Activated CD4-positive, alpha-beta memory T cell treated with anti-CD3 and anti-CD28 coated beads, Interleukin-2, amount 10 ng/mL, durations not matched to agents 7 days and 5 days (primary cell): ENCODE data around the gene XIRP1. TPM values are rescaled to one million over a fixed set of nuclear protein-coding genes. Genes with fewer than 3 reads are reported as not detected.

Experiments
- CTCF ChIA-PET: fragments of 350-600 bp; sonication (Branson Sonifier 250); formaldehyde crosslinking; loops from one replicate; lab custom pipeline; 2021; ENCODE audit warnings: antibody characterized with exemption, inconsistent platforms; lab: Charles Lee
- POLR2A ChIA-PET: fragments of 350-600 bp; sonication (Branson Sonifier 250); formaldehyde crosslinking; loops from one replicate; lab custom pipeline; 2021; ENCODE audit warnings: antibody characterized with exemption; lab: Charles Lee
- DNase-seq: peaks from one replicate; pipeline ENCODE4 v3.0.0-alpha.2; 2020
- H3K27ac Mint-ChIP-seq: one replicate; pipeline ENCODE4 v1.8.0; 2021; ENCODE audit warnings: mild to moderate bottlenecking, mixed read lengths
- H3K27me3 Mint-ChIP-seq: one replicate; pipeline ENCODE4 v1.8.0; 2021; ENCODE audit warnings: mixed read lengths
- H3K36me3 Mint-ChIP-seq: one replicate; pipeline ENCODE4 v1.8.0; 2021; ENCODE audit warnings: low read depth, mixed read lengths
- H3K4me1 Mint-ChIP-seq: one replicate; pipeline ENCODE4 v1.8.0; 2021; ENCODE audit warnings: mixed read lengths
- H3K4me3 Mint-ChIP-seq: one replicate; pipeline ENCODE4 v1.8.0; 2021; ENCODE audit warnings: mild to moderate bottlenecking, mixed read lengths
- H3K9me3 Mint-ChIP-seq: one replicate; pipeline ENCODE4 v1.8.0; 2021; ENCODE audit warnings: mixed read lengths
- total RNA-seq, 2 experiments: library from RNA; stranded (reverse); gene quantifications; one replicate each; pipeline ENCODE4 v1.2.3, GENCODE V29; 2021

XIRP1 gene
- total RNA-seq, 2 experiments from 2014 or later = 0.03 to 0.05 TPM

- DNase-seq = no peak
- Mint-ChIP-seq H3K4me3 (no peak overlapping the region), H3K27ac (no peak overlapping the region), H3K4me1 (peaks cover 19% of the 10 kb centered on the region), H3K9me3 (no peaks in the 10 kb centered on the region), H3K27me3 (no peaks in the 10 kb centered on the region), H3K36me3 (no peaks in the 10 kb centered on the region)
- ChIA-PET CTCF (interaction anchor here (0.5 to 18.5 kb wide), 2 partner anchors 106 to 110 kb away, joined by 4 to 633 read pairs; no protein-coding TSS in a partner anchor), POLR2A (interaction anchor here (0.7 to 1.4 kb wide), 3 partner anchors 37 to 108 kb away, joined by 3 read pairs; no protein-coding TSS in a partner anchor)
These were observed 8.1 kb downstream of the XIRP1 start for GRCh38 chr3:39184081-39184967.

- no peak overlapping the region for H3K27ac Mint-ChIP-seq
- H3K9me3 Mint-ChIP-seq = no peaks in the 10 kb centered on the region
- no peaks in the 10 kb centered on the region for H3K36me3 Mint-ChIP-seq
- no peak overlapping the region for H3K4me3 Mint-ChIP-seq
- peaks cover 28% of the 10 kb centered on the region for H3K4me1 Mint-ChIP-seq
- ChIA-PET CTCF (interaction anchor here (18.5 kb wide), 1 partner anchor 107 kb away, joined by 633 read pairs; no protein-coding TSS in a partner anchor), POLR2A (interaction anchor here (1.4 kb wide), 2 partner anchors 36 to 95 kb away, joined by 3 read pairs; no protein-coding TSS in a partner anchor)
- DNase-seq = no peak
- no peaks in the 10 kb centered on the region for H3K27me3 Mint-ChIP-seq
These were observed 8.9 kb downstream of the XIRP1 start for GRCh38 chr3:39183211-39184080.

- DNase-seq = no peak
- no peaks in the 10 kb centered on the region for H3K27me3 Mint-ChIP-seq
- CTCF ChIA-PET = interaction anchor here (0.9 to 1.4 kb wide), 3 partner anchors 8 to 106 kb away, joined by 3 to 6 read pairs (median 3); no protein-coding TSS in a partner anchor
- peaks cover 40% of the 10 kb centered on the region for H3K4me1 Mint-ChIP-seq
- no peaks in the 10 kb centered on the region for H3K9me3 Mint-ChIP-seq
- H3K36me3 Mint-ChIP-seq = no peaks in the 10 kb centered on the region
- H3K4me3 Mint-ChIP-seq = peak overlapping the region; percentile 29
- no peak overlapping the region for H3K27ac Mint-ChIP-seq
- POLR2A ChIA-PET = interaction anchor here (1.5 kb wide), 1 partner anchor 74 kb away, joined by 5 read pairs; no protein-coding TSS in a partner anchor
These were observed 10.7 kb downstream of the XIRP1 start for GRCh38 chr3:39181408-39182335.

GRCh38 chr3:39180546-39181346 lies 11.6 kb downstream of the XIRP1 start:
- Mint-ChIP-seq H3K27me3 (no peaks in the 10 kb centered on the region), H3K36me3 (peaks cover 8% of the 10 kb centered on the region), H3K27ac (peak overlapping the region; percentile 63), H3K4me3 (peak overlapping the region; percentile 79), H3K4me1 (peaks cover 50% of the 10 kb centered on the region), H3K9me3 (peaks cover 3% of the 10 kb centered on the region)
- CTCF ChIA-PET = interaction anchor here (1.2 to 3.2 kb wide), 3 partner anchors 107 to 111 kb away, joined by 3 to 23 read pairs (median 6); no protein-coding TSS in a partner anchor
- peak; percentile 94 for DNase-seq
- POLR2A ChIA-PET = interaction anchor here (1.5 kb wide), 1 partner anchor 73 kb away, joined by 5 read pairs; no protein-coding TSS in a partner anchor

- no peaks in the 10 kb centered on the region for H3K27me3 Mint-ChIP-seq
- peaks cover 52% of the 10 kb centered on the region for H3K4me1 Mint-ChIP-seq
- peaks cover 6% of the 10 kb centered on the region for H3K9me3 Mint-ChIP-seq
- H3K36me3 Mint-ChIP-seq = peaks cover 11% of the 10 kb centered on the region
- DNase-seq = no peak
- POLR2A ChIA-PET = interaction anchor here (1.1 to 1.5 kb wide), 2 partner anchors 10 to 72 kb away, joined by 4 to 5 read pairs; no protein-coding TSS in a partner anchor
- peak overlapping the region; percentile 79 for H3K4me3 Mint-ChIP-seq
- CTCF ChIA-PET = interaction anchor here (1.2 to 3.2 kb wide), 3 partner anchors 10 to 112 kb away, joined by 3 to 23 read pairs (median 4); no protein-coding TSS in a partner anchor
- H3K27ac Mint-ChIP-seq = peak overlapping the region; percentile 63
These were observed 12.2 kb downstream of the XIRP1 start for GRCh38 chr3:39180183-39180545.

GRCh38 chr3:39178553-39178952 lies 13.8 kb downstream of the XIRP1 start:
- H3K27me3 Mint-ChIP-seq = peaks cover 6% of the 10 kb centered on the region
- ChIA-PET CTCF (interaction anchor here (0.7 to 3.2 kb wide), 9 partner anchors 9 to 114 kb away, joined by 3 to 23 read pairs (median 4); no protein-coding TSS in a partner anchor), POLR2A (interaction anchor here (1.0 to 2.0 kb wide), 8 partner anchors 50 to 230 kb away, joined by 3 to 9 read pairs (median 4); partner anchors contain the start of genes GORASP1, RPSA and TTC21A)
- peak overlapping the region; percentile 54 for H3K4me3 Mint-ChIP-seq
- peaks cover 14% of the 10 kb centered on the region for H3K36me3 Mint-ChIP-seq
- H3K27ac Mint-ChIP-seq = peak overlapping the region; percentile 68
- H3K9me3 Mint-ChIP-seq = peaks cover 8% of the 10 kb centered on the region
- DNase-seq = no peak
- peaks cover 52% of the 10 kb centered on the region for H3K4me1 Mint-ChIP-seq

GRCh38 chr3:39177708-39178332 lies 14.6 kb downstream of the XIRP1 start:
- peak; percentile 82 for DNase-seq
- POLR2A ChIA-PET = interaction anchor here (1.0 to 2.0 kb wide), 8 partner anchors 50 to 231 kb away, joined by 3 to 9 read pairs (median 4); partner anchors contain the start of genes GORASP1, RPSA and TTC21A
- H3K36me3 Mint-ChIP-seq = peaks cover 14% of the 10 kb centered on the region
- CTCF ChIA-PET = interaction anchor here (0.7 to 3.2 kb wide), 10 partner anchors 12 to 229 kb away, joined by 3 to 23 read pairs (median 4); partner anchors contain the start of genes RPSA and TTC21A
- H3K27ac Mint-ChIP-seq = peak overlapping the region; percentile 61
- peak overlapping the region; percentile 55 for H3K4me3 Mint-ChIP-seq
- H3K27me3 Mint-ChIP-seq = peaks cover 7% of the 10 kb centered on the region
- peaks cover 52% of the 10 kb centered on the region for H3K4me1 Mint-ChIP-seq
- H3K9me3 Mint-ChIP-seq = peaks cover 8% of the 10 kb centered on the region

- Mint-ChIP-seq H3K27me3 (peaks cover 7% of the 10 kb centered on the region), H3K36me3 (peaks cover 14% of the 10 kb centered on the region), H3K4me3 (no peak overlapping the region), H3K9me3 (peaks cover 8% of the 10 kb centered on the region), H3K4me1 (peaks cover 49% of the 10 kb centered on the region), H3K27ac (peak overlapping the region; percentile 0)
- CTCF ChIA-PET = interaction anchor here (1.1 to 1.5 kb wide), 2 partner anchors 112 to 116 kb away, joined by 4 to 6 read pairs; no protein-coding TSS in a partner anchor
- DNase-seq = no peak
- POLR2A ChIA-PET = interaction anchor here (1.8 kb wide), 1 partner anchor 70 kb away, joined by 5 read pairs; no protein-coding TSS in a partner anchor
These were observed 16.2 kb downstream of the XIRP1 start for GRCh38 chr3:39176025-39176714.

- H3K36me3 Mint-ChIP-seq = peaks cover 14% of the 10 kb centered on the region
- CTCF ChIA-PET = interaction anchor here (0.8 to 2.1 kb wide), 4 partner anchors 15 to 120 kb away, joined by 3 to 8 read pairs (median 4); no protein-coding TSS in a partner anchor
- H3K27me3 Mint-ChIP-seq = peaks cover 9% of the 10 kb centered on the region
- DNase-seq = no peak
- POLR2A ChIA-PET = interaction anchor here (1.0 to 1.7 kb wide), 2 partner anchors 46 to 66 kb away, joined by 3 to 5 read pairs; partner anchors contain the start of gene TTC21A
- H3K27ac Mint-ChIP-seq = no peak overlapping the region
- H3K4me1 Mint-ChIP-seq = peaks cover 25% of the 10 kb centered on the region
- peaks cover 8% of the 10 kb centered on the region for H3K9me3 Mint-ChIP-seq
- no peak overlapping the region for H3K4me3 Mint-ChIP-seq
These were observed 18.9 kb downstream of the XIRP1 start for GRCh38 chr3:39173318-39174125.
